ENCODE measurements around the gene VWF.

The VWF gene

DNA sequence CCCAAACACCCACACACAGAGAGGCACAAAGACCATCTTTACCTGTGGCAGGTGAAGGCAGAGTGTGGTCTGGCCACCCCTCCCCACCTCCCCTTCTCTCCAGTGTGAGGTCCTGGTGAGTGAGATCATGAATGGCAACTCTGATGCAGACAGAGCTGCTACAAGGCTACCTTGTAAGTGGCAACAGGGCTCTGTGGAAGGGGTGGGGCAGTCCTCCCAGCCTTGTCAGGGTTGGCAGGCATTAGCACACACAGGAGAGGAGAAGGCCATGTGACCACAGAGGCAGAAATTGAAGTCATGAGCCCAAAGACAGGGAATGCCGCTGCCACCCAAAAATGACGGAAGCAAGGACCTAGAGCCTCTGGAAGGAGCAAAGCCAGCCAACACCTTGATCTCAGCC lies 30.7 kb downstream of the VWF start:
- TF ChIP-seq, protein P1, sequence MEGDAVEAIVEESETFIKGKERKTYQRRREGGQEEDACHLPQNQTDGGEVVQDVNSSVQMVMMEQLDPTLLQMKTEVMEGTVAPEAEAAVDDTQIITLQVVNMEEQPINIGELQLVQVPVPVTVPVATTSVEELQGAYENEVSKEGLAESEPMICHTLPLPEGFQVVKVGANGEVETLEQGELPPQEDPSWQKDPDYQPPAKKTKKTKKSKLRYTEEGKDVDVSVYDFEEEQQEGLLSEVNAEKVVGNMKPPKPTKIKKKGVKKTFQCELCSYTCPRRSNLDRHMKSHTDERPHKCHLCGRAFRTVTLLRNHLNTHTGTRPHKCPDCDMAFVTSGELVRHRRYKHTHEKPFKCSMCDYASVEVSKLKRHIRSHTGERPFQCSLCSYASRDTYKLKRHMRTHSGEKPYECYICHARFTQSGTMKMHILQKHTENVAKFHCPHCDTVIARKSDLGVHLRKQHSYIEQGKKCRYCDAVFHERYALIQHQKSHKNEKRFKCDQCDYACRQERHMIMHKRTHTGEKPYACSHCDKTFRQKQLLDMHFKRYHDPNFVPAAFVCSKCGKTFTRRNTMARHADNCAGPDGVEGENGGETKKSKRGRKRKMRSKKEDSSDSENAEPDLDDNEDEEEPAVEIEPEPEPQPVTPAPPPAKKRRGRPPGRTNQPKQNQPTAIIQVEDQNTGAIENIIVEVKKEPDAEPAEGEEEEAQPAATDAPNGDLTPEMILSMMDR (IDR thresholded peaks at IDR 0.05; ENCODE audit: extremely low read depth, insufficient read depth, missing control alignments): no peak
- DNase-seq (ENCODE audit: low spot score): no peak

GRCh38 chr12:6092784-6093722 lies 31.4 kb downstream of the VWF start:
- no peak for DNase-seq (ENCODE audit: low spot score)
- in situ Hi-C loops (cut with MboI; ENCODE audit: low pct_unique_long_range_greater_than_20kb, low sequenced_read_pairs, unreplicated experiment): no loop called here
- TF ChIP-seq, protein P1 (IDR thresholded peaks at IDR 0.05; ENCODE audit: extremely low read depth, insufficient read depth, missing control alignments): no peak

More for the DNA sequence above, 30.7 kb downstream of the VWF start:
- in situ Hi-C loops (cut with MboI; ENCODE audit: low pct_unique_long_range_greater_than_20kb, low sequenced_read_pairs, unreplicated experiment): no loop called here

- no peak for DNase-seq (ENCODE audit: low spot score)
- TF ChIP-seq, protein P1 (IDR thresholded peaks at IDR 0.05; ENCODE audit: extremely low read depth, insufficient read depth, missing control alignments): no peak
- in situ Hi-C loops (cut with MboI; ENCODE audit: low pct_unique_long_range_greater_than_20kb, low sequenced_read_pairs, unreplicated experiment): no loop called here
Observed at GRCh38 chr12:6091786-6092566, 32.5 kb downstream of the VWF start.

- TF ChIP-seq, protein P1 (IDR thresholded peaks at IDR 0.05; ENCODE audit: extremely low read depth, insufficient read depth, missing control alignments): no peak
- no peak for DNase-seq (ENCODE audit: low spot score)
- in situ Hi-C loops (cut with MboI; ENCODE audit: low pct_unique_long_range_greater_than_20kb, low sequenced_read_pairs, unreplicated experiment): no loop called here
Observed at GRCh38 chr12:6090803-6091202, 33.7 kb downstream of the VWF start.

DNA sequence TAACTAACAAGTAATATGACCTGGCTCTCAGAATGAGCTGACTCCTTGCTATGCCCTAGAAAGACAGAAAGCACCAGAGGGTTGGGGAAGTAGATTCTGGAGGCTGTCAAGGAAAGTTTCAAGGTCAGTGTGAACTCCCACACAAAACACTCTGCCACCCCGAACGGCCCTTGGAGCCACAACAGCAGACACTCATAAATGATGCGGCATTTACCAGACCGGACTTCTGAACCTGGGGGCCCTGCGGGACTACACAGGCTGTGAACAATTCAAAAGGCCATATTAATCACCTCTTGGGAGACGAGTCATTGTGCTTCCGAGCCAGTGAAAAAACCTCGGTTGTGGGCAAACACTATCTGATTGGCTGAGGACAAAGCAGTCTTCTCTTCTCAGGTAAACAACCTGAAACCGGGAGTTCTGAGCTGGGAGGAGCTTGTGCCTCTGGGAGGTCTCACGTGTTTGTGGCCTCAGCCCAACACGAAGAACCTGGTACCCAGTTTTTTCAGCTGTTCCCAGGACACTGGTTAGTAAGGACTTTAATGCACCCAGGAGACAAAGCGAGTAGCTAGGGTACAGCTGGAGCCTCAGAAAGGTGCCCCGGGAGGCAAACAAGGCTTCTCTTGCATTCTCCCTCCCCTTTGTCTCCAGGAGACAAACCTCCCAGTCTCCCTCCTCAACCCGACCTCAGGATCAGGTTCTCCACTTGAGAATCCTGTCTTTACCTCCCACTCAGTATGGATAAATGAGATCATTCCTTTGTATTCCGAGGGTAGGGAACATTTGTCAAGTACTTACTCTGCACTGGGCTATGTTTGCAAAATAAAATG lies 35.3 kb downstream of the VWF start:
- no peak for DNase-seq (ENCODE audit: low spot score)
- TF ChIP-seq, protein P1 (IDR thresholded peaks at IDR 0.05; ENCODE audit: extremely low read depth, insufficient read depth, missing control alignments): no peak
- in situ Hi-C loops (cut with MboI; ENCODE audit: low pct_unique_long_range_greater_than_20kb, low sequenced_read_pairs, unreplicated experiment): no loop called here

- in situ Hi-C loops (cut with MboI; ENCODE audit: low pct_unique_long_range_greater_than_20kb, low sequenced_read_pairs, unreplicated experiment): no loop called here
- TF ChIP-seq, protein P1 (IDR thresholded peaks at IDR 0.05; ENCODE audit: extremely low read depth, insufficient read depth, missing control alignments): no peak
- no peak for DNase-seq (ENCODE audit: low spot score)
Observed at GRCh38 chr12:6086316-6086715, 38.2 kb downstream of the VWF start.
